Muscle layer of duodenum (tissue), 2 donors: ENCODE measurements around the gene EBF3.

ENCODE experiments used
- H3K27ac ChIP-seq: one replicate; pipeline ENCODE4 v1.7.0; 2013; ENCODE audit warnings: mild to moderate bottlenecking, low read length
- H3K27me3 ChIP-seq: one replicate; pipeline ENCODE4 v1.7.0; 2013; ENCODE audit warnings: low read depth, mild to moderate bottlenecking, control low read depth, low read length
- H3K36me3 ChIP-seq, 2 donors: one replicate each; pipeline ENCODE4 v1.7.0; 2013; ENCODE audit warnings: low read length in 2 of 2, control low read depth in 1 of 2, mild to moderate bottlenecking in 1 of 2; ENCODE audit not compliant: insufficient read depth in 2 of 2, control insufficient read depth in 1 of 2
- H3K4me1 ChIP-seq, 2 donors: one replicate each; pipeline ENCODE4 v1.7.0; 2013; ENCODE audit warnings: low read length in 2 of 2, mild to moderate bottlenecking in 2 of 2, control low read depth in 1 of 2, moderate library complexity in 1 of 2; ENCODE audit not compliant: insufficient read depth in 2 of 2, control insufficient read depth in 1 of 2
- H3K4me3 ChIP-seq, 2 donors: one replicate each; pipeline ENCODE4 v1.7.0; 2013; ENCODE audit warnings: low read length in 2 of 2, low read depth in 1 of 2, mild to moderate bottlenecking in 1 of 2
- H3K9me3 ChIP-seq, 2 donors: one replicate each; pipeline ENCODE4 v1.7.0; 2013; ENCODE audit warnings: low read length in 2 of 2, control low read depth in 1 of 2, mild to moderate bottlenecking in 1 of 2; ENCODE audit not compliant: control insufficient read depth in 1 of 2
- donor health status: healthy.

Gene EBF3

DNA sequence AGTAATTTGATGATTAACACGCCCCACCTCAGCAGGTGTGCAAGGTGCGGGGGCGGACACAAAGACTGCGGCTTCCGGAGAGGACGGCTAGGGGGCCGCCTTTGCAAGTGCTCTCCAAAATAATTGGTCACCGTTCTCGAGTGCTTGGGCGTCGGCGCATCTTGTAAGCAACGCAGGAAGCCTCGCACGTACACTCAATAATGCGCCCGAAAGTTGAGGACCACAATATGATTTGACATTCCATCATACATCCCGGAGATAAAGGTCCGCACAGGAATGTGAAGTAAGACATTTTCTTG, 114.7 kb downstream of the EBF3 start:
- Histone ChIP-seq H3K4me3 (no peak overlapping the region), H3K4me1 (no peaks in the 10 kb centered on the region), H3K36me3 (no peaks in the 10 kb centered on the region), H3K9me3 (no peaks in the 10 kb centered on the region), H3K27me3 (no peaks in the 10 kb centered on the region), H3K27ac (no peak overlapping the region)

DNA sequence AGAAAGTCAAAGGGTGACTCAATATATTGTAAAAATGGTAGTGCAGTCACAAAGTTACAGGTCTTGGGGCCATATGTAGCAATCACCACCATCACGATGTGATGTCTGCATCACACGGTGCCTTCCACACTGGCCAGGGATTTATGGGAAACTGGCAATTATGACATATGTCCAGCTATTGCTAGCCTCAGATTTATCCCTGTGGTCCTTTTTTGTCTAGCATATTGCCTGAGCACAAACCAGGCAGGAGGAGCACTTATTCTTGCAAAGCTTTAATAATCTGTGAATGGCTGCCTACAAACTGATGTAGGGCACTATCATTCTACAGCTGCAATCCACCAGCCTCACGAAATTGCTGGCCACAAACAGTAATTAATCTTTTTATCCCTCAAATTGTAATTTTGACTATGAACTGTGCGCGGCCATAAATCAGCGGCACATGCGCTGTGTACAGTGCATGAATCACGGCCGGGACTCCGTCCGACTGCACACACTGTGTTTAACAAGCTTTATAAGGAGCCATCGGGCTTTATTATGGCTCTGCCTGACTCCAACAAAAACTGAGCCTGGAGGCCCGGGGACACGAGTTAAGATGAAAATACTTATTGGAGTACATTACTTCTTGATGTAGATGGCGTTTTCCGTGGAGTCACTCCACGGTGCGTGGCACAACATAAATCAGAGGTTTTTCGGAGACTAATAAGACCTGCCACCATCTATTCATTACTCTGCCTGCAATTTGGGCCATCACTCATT, 115.2 kb downstream of the EBF3 start:
- H3K4me1 ChIP-seq, result no peaks in the 10 kb centered on the region
- H3K27me3 ChIP-seq, result no peaks in the 10 kb centered on the region
- H3K27ac ChIP-seq, result no peak overlapping the region
- H3K4me3 ChIP-seq, result no peak overlapping the region
- no peaks in the 10 kb centered on the region for H3K9me3 ChIP-seq
- no peaks in the 10 kb centered on the region for H3K36me3 ChIP-seq

DNA sequence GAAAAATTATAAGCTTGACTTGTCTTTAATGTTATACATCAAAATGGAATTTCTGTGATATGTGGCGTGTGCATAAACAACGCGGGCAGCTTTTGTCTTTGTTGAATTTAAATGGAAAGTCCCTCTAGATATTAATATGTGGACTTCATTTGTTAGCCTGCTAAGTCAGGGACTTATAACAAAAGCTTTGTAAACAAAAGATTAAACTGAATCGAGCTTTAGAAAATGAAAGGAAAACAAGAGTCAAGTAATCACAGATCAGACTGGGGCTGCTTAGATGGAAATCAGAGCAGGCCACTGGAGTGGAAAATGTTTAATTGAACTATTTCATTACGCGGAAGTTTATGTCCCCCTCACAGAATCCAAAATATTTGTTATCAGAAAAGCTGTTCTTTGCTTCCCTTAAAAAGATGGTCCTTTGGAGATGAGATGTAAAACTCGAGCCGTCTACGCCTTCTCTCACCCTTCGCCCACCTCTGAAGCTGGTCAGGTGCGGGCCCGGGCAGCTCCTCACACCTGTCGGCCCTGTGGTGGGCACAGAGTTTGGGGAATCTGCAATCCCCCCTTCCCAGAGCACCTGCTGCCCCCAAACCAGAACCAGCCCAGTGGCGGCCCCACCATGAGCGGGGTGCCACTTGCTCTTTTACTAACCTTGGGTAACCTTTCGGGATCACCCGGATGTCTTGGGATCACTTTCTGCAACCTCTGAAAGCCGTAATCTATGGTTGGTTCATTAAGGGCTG, 116.2 kb downstream of the EBF3 start:
- no peaks in the 10 kb centered on the region for H3K36me3 ChIP-seq
- H3K4me3 ChIP-seq, result no peak overlapping the region
- H3K27me3 ChIP-seq, result no peaks in the 10 kb centered on the region
- no peaks in the 10 kb centered on the region for H3K9me3 ChIP-seq
- no peak overlapping the region for H3K27ac ChIP-seq
- no peaks in the 10 kb centered on the region for H3K4me1 ChIP-seq

DNA sequence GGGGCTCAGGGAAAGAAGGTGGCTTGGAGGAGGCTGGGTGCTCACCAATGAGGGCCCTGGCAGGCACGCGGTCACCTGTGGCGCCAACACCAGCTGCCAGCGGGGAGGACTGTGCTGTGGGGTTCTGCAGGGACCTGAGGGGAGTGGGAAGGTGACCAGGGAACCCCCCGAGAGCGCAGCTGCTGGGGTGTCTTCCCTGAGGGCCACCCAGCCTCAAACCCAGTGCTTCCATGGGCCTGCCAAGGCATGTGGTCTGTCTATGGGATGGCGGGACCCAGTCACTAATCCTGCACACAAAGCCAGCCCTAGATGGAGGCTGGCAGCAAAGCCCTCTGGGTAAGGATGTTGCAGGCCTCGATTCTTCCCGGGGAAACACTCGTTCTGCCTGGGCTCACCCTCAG, 117.1 kb downstream of the EBF3 start:
- H3K36me3 ChIP-seq, result no peaks in the 10 kb centered on the region
- no peak overlapping the region for H3K27ac ChIP-seq
- H3K4me1 ChIP-seq, result no peaks in the 10 kb centered on the region
- no peaks in the 10 kb centered on the region for H3K9me3 ChIP-seq
- no peaks in the 10 kb centered on the region for H3K27me3 ChIP-seq
- no peak overlapping the region for H3K4me3 ChIP-seq

DNA sequence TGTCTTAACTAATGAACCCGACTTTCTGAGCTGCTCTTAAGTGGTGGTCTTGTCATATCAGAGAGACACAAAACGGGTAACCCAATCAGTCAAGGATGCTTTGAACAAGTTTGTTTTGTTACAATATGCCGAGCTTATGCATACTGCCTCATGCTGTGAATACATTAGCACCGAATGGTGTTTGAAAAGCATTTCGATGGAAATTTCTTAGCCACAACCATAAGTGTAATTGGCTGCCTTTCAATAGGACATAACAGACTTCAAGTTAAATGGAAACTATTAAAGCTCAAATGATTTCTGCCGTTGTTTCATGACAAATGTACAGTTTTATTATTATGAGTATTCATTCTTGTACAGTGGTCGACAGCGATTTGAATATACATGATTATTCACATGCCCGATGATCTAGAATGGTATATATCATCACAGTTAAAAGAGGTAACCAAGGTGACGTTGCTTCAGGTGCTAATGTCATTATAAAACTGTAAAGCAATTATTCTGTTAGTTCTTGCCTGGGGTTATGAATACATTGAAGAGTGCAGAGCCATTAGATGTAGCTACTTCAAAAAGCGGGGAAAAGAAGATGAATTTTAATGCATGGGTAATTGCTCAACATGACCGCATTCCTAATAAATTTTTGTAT, 118.8 kb downstream of the EBF3 start:
- Histone ChIP-seq H3K9me3 (no peaks in the 10 kb centered on the region), H3K27me3 (no peaks in the 10 kb centered on the region), H3K27ac (no peak overlapping the region), H3K4me3 (no peak overlapping the region), H3K36me3 (no peaks in the 10 kb centered on the region), H3K4me1 (no peaks in the 10 kb centered on the region)

DNA sequence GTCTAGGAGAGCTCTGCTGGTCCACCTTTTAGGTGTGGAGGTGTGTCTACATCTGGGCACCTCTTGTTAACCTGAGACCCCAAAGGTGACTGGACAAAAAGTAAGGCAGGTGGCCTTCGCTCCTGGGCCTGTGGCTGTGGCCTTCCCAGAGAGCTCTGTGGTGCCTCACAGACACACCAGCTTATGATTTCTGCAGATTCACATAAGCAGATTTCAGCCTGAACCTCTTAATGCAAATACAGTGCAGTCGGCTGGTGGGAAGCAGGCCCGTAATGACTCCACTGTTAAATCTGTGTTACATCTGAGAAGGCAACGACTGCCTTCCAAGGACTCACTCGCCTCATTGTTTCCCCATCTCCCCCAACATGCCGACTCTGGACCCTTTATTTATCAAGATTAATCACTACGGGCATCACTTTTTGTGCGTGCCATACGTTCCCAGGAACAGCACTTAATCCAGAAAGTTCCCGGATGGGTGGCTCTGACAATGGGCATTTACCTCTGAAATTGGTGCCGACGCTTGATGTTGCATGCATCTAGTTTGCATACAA, 119.8 kb downstream of the EBF3 start:
- no peaks in the 10 kb centered on the region for H3K9me3 ChIP-seq
- H3K27ac ChIP-seq, result no peak overlapping the region
- H3K27me3 ChIP-seq, result no peaks in the 10 kb centered on the region
- no peak overlapping the region for H3K4me3 ChIP-seq
- no peaks in the 10 kb centered on the region for H3K4me1 ChIP-seq
- H3K36me3 ChIP-seq, result no peaks in the 10 kb centered on the region

DNA sequence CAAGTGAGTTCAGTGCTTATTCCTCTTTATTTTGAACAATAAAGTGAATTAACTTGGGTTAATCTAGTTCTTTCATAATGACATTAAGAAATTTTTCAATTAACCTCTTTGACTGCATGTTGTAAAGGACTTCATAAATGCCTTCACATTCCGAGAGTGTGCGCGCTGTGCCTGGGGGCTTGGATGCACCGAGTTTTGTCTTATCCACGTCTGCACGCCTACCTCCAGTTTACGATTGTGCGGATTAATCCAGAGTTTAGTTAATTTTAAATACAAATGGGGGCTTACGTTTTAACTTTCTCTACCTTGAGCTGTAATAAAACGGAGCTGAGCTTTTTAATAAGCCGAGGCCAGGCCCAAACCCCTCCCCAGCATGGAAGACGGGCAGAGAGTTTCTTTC, 120.4 kb downstream of the EBF3 start:
- no peak overlapping the region for H3K27ac ChIP-seq
- H3K4me1 ChIP-seq, result no peaks in the 10 kb centered on the region
- H3K9me3 ChIP-seq, result no peaks in the 10 kb centered on the region
- H3K4me3 ChIP-seq, result no peak overlapping the region
- H3K36me3 ChIP-seq, result no peaks in the 10 kb centered on the region
- no peaks in the 10 kb centered on the region for H3K27me3 ChIP-seq

DNA sequence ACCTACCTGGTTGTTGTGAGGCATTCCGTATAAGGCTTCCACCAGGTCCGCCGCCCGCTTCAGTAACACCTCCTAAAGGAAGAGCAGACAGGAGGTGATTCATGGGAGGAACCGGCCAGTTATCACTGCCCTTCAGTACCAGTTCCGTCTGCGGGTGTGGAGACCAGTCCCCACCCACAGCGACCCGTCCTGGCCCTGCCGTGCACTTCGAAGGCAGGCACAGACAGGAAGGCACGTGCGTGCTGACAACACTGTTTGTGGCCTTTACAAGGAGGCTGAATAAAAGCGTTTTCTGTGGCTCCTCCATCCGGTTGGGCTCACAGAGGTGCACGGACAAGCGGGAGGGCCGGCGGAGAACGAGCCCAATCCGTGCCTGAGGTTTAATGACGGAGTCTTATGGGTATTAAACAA, 120.9 kb downstream of the EBF3 start:
- H3K4me1 ChIP-seq, result no peaks in the 10 kb centered on the region
- H3K9me3 ChIP-seq, result no peaks in the 10 kb centered on the region
- H3K27me3 ChIP-seq, result no peaks in the 10 kb centered on the region
- H3K27ac ChIP-seq, result no peak overlapping the region
- no peaks in the 10 kb centered on the region for H3K36me3 ChIP-seq
- no peak overlapping the region for H3K4me3 ChIP-seq

DNA sequence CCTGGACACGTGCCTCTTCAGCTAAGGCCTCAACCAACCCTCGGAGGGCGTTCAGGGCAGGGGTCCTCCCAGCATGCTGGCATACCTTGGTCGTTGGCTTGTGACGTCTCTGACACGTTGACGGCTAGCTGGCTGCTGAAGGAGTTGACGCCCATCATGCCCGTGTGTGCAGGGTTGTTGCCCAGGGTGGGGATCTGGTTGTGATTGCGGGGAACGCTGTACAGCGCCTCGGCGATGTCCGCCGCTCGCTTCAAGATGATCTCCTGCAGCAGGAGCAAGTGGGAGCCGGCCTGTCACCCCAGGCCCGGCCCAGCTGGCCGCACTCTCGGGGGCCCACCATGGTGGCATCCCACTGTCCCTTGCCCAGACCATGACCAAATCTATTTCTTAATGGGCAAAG, 122.0 kb downstream of the EBF3 start:
- no peak overlapping the region for H3K4me3 ChIP-seq
- H3K4me1 ChIP-seq, result no peaks in the 10 kb centered on the region
- H3K9me3 ChIP-seq, result no peaks in the 10 kb centered on the region
- no peak overlapping the region for H3K27ac ChIP-seq
- H3K36me3 ChIP-seq, result no peaks in the 10 kb centered on the region
- H3K27me3 ChIP-seq, result no peaks in the 10 kb centered on the region

DNA sequence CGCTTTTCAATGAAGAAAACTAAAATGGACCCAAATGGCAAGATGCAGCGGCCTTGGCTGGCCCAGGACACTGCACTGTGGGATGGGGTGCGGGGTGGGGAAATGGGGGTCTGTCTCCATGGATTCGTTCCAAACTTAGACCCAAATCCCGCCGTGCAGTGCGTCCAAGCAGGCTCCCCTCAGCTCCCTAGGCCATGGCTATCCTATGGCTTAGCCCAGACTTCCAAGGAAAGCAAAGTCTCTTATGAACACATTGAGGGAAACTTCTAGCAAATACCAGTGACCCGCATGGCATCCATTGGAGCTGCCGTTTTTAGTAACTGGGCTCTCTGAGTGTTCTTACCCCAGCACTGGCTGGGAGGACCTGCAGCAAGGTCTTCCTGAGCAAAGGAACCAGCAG, 122.5 kb downstream of the EBF3 start:
- H3K9me3 ChIP-seq, result no peaks in the 10 kb centered on the region
- no peaks in the 10 kb centered on the region for H3K27me3 ChIP-seq
- no peak overlapping the region for H3K27ac ChIP-seq
- H3K4me1 ChIP-seq, result no peaks in the 10 kb centered on the region
- H3K36me3 ChIP-seq, result no peaks in the 10 kb centered on the region
- H3K4me3 ChIP-seq, result no peak overlapping the region

DNA sequence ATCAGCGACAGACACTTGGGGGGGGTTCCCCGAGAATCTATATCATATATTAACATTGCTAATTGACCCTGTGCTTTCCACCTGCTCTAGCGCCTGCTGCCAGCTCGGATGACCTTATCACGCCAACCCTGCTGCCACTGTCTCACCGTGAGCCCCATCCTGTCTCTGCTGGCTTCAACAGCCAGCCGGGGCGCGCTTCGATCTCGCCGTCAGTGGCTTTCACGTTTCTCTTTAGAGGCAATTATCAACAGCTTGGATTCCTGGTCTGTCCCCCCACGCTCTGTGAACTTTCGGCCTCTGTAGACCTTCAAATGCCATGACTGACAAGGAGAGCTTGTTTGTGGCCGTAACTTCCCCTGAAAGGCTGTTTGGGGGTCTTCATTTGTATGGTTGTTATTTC, 123.0 kb downstream of the EBF3 start:
- Histone ChIP-seq H3K36me3 (no peaks in the 10 kb centered on the region), H3K4me3 (no peak overlapping the region), H3K4me1 (no peaks in the 10 kb centered on the region), H3K27ac (no peak overlapping the region), H3K9me3 (no peaks in the 10 kb centered on the region), H3K27me3 (no peaks in the 10 kb centered on the region)
